GM23338 (cell line): Measurements from ENCODE around the gene SLC6A18. TPM values are rescaled to one million over a fixed set of nuclear protein-coding genes. Genes with fewer than 3 reads are reported as not detected.

ENCODE experiments used
- ATAC-seq: fragments of 200-7000 bp; cut with Tn5 transposase; 3 replicates; pipeline ENCODE4 v1.9.1; 2020
- DNase-seq: peaks from one replicate; pipeline ENCODE4 v3.0.0-alpha.2; 2015; ENCODE audit warnings: low spot score
- H2AFZ ChIP-seq: fragments of 200-600 bp; sonication (generic); 2 replicates; pipeline ENCODE4 v1.8.0; 2016; ENCODE audit warnings: antibody characterized with exemption, mild to moderate bottlenecking, moderate library complexity
- H3F3A ChIP-seq: fragments of 200-600 bp; sonication (generic); replicated peaks from 2 replicates; pipeline ENCODE4 v1.8.0; 2017; ENCODE audit warnings: antibody characterized with exemption, mixed run types, low read depth
- H3K27ac ChIP-seq: fragments of 200-600 bp; sonication (generic); 2 replicates; pipeline ENCODE4 v1.6.1; 2016; ENCODE audit warnings: low read depth
- H3K27me3 ChIP-seq: fragments of 200-600 bp; sonication (generic); 2 replicates; pipeline ENCODE4 v1.8.0; 2016; ENCODE audit warnings: mild to moderate bottlenecking, mixed run types, moderate library complexity; ENCODE audit not compliant: insufficient read depth
- H3K36me3 ChIP-seq: fragments of 200-600 bp; sonication (generic); 2 replicates; pipeline ENCODE4 v1.8.0; 2016; ENCODE audit warnings: mild to moderate bottlenecking; ENCODE audit not compliant: insufficient read depth
- H3K4me1 ChIP-seq: fragments of 200-600 bp; sonication (generic); 2 replicates; pipeline ENCODE4 v1.8.0; 2016; ENCODE audit warnings: mild to moderate bottlenecking, moderate library complexity; ENCODE audit not compliant: insufficient read depth
- H3K4me2 ChIP-seq: fragments of 200-600 bp; sonication (generic); 2 replicates; pipeline ENCODE4 v1.7.1; 2017; ENCODE audit warnings: mixed run types
- H3K4me3 ChIP-seq: fragments of 200-600 bp; sonication (generic); 2 replicates; pipeline ENCODE4 v1.6.1; 2016; ENCODE audit warnings: mixed run types
- H3K79me2 ChIP-seq: fragments of 200-600 bp; sonication (generic); replicated peaks from 2 replicates; pipeline ENCODE4 v1.8.0; 2017; ENCODE audit warnings: mild to moderate bottlenecking; ENCODE audit not compliant: insufficient read depth
- H3K9me2 ChIP-seq: fragments of 200-600 bp; sonication (generic); 2 replicates; pipeline ENCODE4 v1.8.0; 2017; ENCODE audit not compliant: insufficient read depth
- H4K20me1 ChIP-seq: fragments of 200-600 bp; sonication (generic); replicated peaks from 2 replicates; pipeline ENCODE4 v1.8.0; 2017; ENCODE audit warnings: mild to moderate bottlenecking; ENCODE audit not compliant: insufficient read depth
- H3K27ac Mint-ChIP-seq: 2 replicates; pipeline ENCODE4 v1.8.0; 2020; ENCODE audit warnings: inconsistent platforms, mild to moderate bottlenecking, moderate library complexity, mixed read lengths
- H3K27me3 Mint-ChIP-seq: 3 replicates; pipeline ENCODE4 v1.8.0; 2022; ENCODE audit warnings: low read depth, mild to moderate bottlenecking, moderate library complexity, mixed read lengths, inconsistent platforms; ENCODE audit not compliant: insufficient read depth, poor library complexity
- H3K36me3 Mint-ChIP-seq: 3 replicates; pipeline ENCODE4 v1.8.0; 2021; ENCODE audit warnings: low read depth, mild to moderate bottlenecking, inconsistent platforms, moderate library complexity, mixed read lengths
- H3K4me1 Mint-ChIP-seq: 3 replicates; pipeline ENCODE4 v1.8.0; 2020; ENCODE audit warnings: mild to moderate bottlenecking, inconsistent platforms, mixed read lengths
- H3K4me3 Mint-ChIP-seq: 3 replicates; pipeline ENCODE4 v1.8.0; 2021; ENCODE audit warnings: moderate library complexity, mild to moderate bottlenecking, inconsistent platforms, mixed read lengths
- H3K9me3 Mint-ChIP-seq: 3 replicates; pipeline ENCODE4 v1.8.0; 2020; ENCODE audit warnings: moderate library complexity, mild to moderate bottlenecking, inconsistent platforms, mixed read lengths
- CTCF ChIP-seq, 2 experiments: fragments of 200-600 bp in 1 of 2; sonication (generic) in 1 of 2; conservative IDR thresholded peaks; 2 replicates each; pipeline versions ENCODE4 v1.5.1 to v1.6.1; 2016 to 2017; ENCODE audit warnings: antibody characterized with exemption in 2 of 2, low read depth in 2 of 2, mild to moderate bottlenecking in 2 of 2, moderate library complexity in 1 of 2
- ETS1 ChIP-seq: IDR thresholded peaks from 2 replicates; pipeline ENCODE4 v1.6.1; 2016; ENCODE audit warnings: antibody characterized with exemption
- EZH2phosphoT487 ChIP-seq: fragments of 200-600 bp; sonication (generic); IDR thresholded peaks from one replicate; pipeline ENCODE4 v1.8.1; 2018; ENCODE audit warnings: antibody characterized with exemption; ENCODE audit not compliant: unreplicated experiment
- NANOG ChIP-seq: IDR thresholded peaks from 2 replicates; pipeline ENCODE4 v1.6.1; 2016; ENCODE audit warnings: antibody characterized with exemption, borderline replicate concordance
- POLR2AphosphoS5 ChIP-seq: IDR thresholded peaks from 2 replicates; pipeline ENCODE4 v1.6.1; 2016; ENCODE audit warnings: antibody characterized with exemption, low read depth
- REST ChIP-seq: IDR thresholded peaks from one replicate; pipeline ENCODE4 v1.6.1; 2018; ENCODE audit warnings: antibody characterized with exemption; ENCODE audit not compliant: unreplicated experiment
- STAT1 ChIP-seq: IDR thresholded peaks from one replicate; pipeline ENCODE4 v1.6.1; 2016; ENCODE audit warnings: antibody characterized with exemption; ENCODE audit not compliant: unreplicated experiment
- ZNF114 ChIP-seq: fragments of 250-450 bp; sonication (Bioruptor Pico); IDR thresholded peaks from 2 replicates; pipeline ENCODE4 v1.5.0; 2020; ENCODE audit warnings: mild to moderate bottlenecking, moderate library complexity
- ZNF331 ChIP-seq: fragments of 250-450 bp; sonication (Bioruptor Pico); IDR thresholded peaks from 2 replicates; pipeline ENCODE4 v1.5.0; 2020; ENCODE audit warnings: low read depth, mild to moderate bottlenecking, moderate library complexity
- polyA plus RNA-seq: library from polyadenylated mRNA; unstranded; fragments of >200 nt; fragmentation: Nextera tagmentation; extraction: Ambion mirVana; gene quantifications from 2 replicates; pipeline ENCODE4 v1.2.1, GENCODE V29; 2016
- total RNA-seq: library from RNA; depleted of rRNA; stranded (reverse); fragments of >200 nt; shearing (Covaris generic); gene quantifications from 2 replicates; pipeline ENCODE4 v1.2.3, GENCODE V29; 2014

The SLC6A18 gene
- total and polyA plus RNA-seq, 2 experiments from 2014 or later = not detected

- TF ChIP-seq CTCF (conservative IDR thresholded peaks at IDR 0.05; ENCODE audit: low read depth in 2 of 2) (no peak), ZNF331 (CRISPR knock-in tag) (no peak), NANOG (no peak), STAT1 (no peak), POLR2AphosphoS5 (no peak)
These were observed 53.0 kb downstream of the SLC6A18 start (continued) for GRCh38 chr5:1278216-1278615.

- Histone ChIP-seq H3F3A (no peaks in the 10 kb centered on the region), H3K9me2 (no peaks in the 10 kb centered on the region), H3K36me3 (0 out of 2 replicates have a peak, but pooled peaks cover 5% of the 10 kb centered on the region), H4K20me1 (no peaks in the 10 kb centered on the region), H3K4me1 (no peaks in the 10 kb centered on the region), H2AFZ (no peak overlapping the region), H3K27ac (no peak overlapping the region), H3K4me3 (no peak overlapping the region), H3K79me2 (peaks cover 25% of the 10 kb centered on the region), H3K4me2 (no peak overlapping the region), H3K27me3 (no peaks in the 10 kb centered on the region)
- Mint-ChIP-seq H3K9me3 (no peaks in the 10 kb centered on the region; the same call in 2 of the 3 replicates), H3K27ac (no peak overlapping the region), H3K27me3 (peaks cover 8% of the 10 kb centered on the region), H3K36me3 (peaks cover 24% of the 10 kb centered on the region), H3K4me3 (no peak overlapping the region), H3K4me1 (no peaks in the 10 kb centered on the region)
- ATAC-seq (no peak), DNase-seq (no peak)
- TF ChIP-seq CTCF (conservative IDR thresholded peaks at IDR 0.05; ENCODE audit: low read depth in 2 of 2) (no peak), ZNF114 (CRISPR knock-in tag) (no peak), POLR2AphosphoS5 (no peak), EZH2phosphoT487 (no peak)
These were observed 53.7 kb downstream of the SLC6A18 start for GRCh38 chr5:1278656-1279442.

GRCh38 chr5:1279443-1280151 is 54.4 kb downstream of the SLC6A18 start:
- H3K9me3 Mint-ChIP-seq = no peaks in the 10 kb centered on the region; the same call in 2 of the 3 replicates
- H3K4me1 Mint-ChIP-seq = no peaks in the 10 kb centered on the region
- Histone ChIP-seq H3K36me3 (no peaks in the 10 kb centered on the region), H3K27me3 (no peaks in the 10 kb centered on the region), H3K79me2 (peaks cover 18% of the 10 kb centered on the region), H3K4me1 (no peaks in the 10 kb centered on the region), H3K4me2 (no peak overlapping the region), H2AFZ (no peak overlapping the region), H3K4me3 (no peak overlapping the region), H3K27ac (no peak overlapping the region), H3K9me2 (no peaks in the 10 kb centered on the region), H4K20me1 (no peaks in the 10 kb centered on the region), H3F3A (no peaks in the 10 kb centered on the region)
- no peak overlapping the region for H3K27ac Mint-ChIP-seq
- H3K27me3 Mint-ChIP-seq = peaks cover 12% of the 10 kb centered on the region
- peaks cover 17% of the 10 kb centered on the region for H3K36me3 Mint-ChIP-seq
- H3K4me3 Mint-ChIP-seq = no peak overlapping the region
- ATAC-seq (no peak), DNase-seq (no peak)
- TF ChIP-seq NANOG = no peak
- no peak for TF ChIP-seq REST
- TF ChIP-seq ETS1 = no peak
- no peak for TF ChIP-seq POLR2AphosphoS5
- no peak for TF ChIP-seq ZNF114 (CRISPR knock-in tag)
